Tibial nerve (tissue), 4 donors: Measurements from ENCODE around the gene SHISA4.

Experiments used
- CTCF ChIP-seq, 5 experiments: fragments of 200-600 bp in 3 of 5; fragments of 450-650 bp in 2 of 5; sonication (generic) in 3 of 5; IDR thresholded peaks; one replicate each; pipeline ENCODE4 v1.5.1; 2016 to 2019; ENCODE audit warnings: antibody characterized with exemption in 5 of 5, mild to moderate bottlenecking in 3 of 5, moderate library complexity in 2 of 5
- EP300 ChIP-seq, 2 donors: sonication (generic); formaldehyde crosslinking; IDR thresholded peaks; one replicate each; pipeline ENCODE4 v1.6.1; 2017; ENCODE audit warnings: antibody characterized with exemption in 2 of 2, mild to moderate bottlenecking in 1 of 2

GRCh38 chr1:201939148-201939547, 50.5 kb downstream of the SHISA4 start:
- TF ChIP-seq CTCF (IDR thresholded peaks at IDR 0.05) (no peak), EP300 (IDR thresholded peaks at IDR 0.05) (no peak)
